ENCODE results near the gene CSF1R.

GRCh38 chr5:150122158-150122510, 35.8 kb upstream of the CSF1R start:
- TF ChIP-seq, protein P1, sequence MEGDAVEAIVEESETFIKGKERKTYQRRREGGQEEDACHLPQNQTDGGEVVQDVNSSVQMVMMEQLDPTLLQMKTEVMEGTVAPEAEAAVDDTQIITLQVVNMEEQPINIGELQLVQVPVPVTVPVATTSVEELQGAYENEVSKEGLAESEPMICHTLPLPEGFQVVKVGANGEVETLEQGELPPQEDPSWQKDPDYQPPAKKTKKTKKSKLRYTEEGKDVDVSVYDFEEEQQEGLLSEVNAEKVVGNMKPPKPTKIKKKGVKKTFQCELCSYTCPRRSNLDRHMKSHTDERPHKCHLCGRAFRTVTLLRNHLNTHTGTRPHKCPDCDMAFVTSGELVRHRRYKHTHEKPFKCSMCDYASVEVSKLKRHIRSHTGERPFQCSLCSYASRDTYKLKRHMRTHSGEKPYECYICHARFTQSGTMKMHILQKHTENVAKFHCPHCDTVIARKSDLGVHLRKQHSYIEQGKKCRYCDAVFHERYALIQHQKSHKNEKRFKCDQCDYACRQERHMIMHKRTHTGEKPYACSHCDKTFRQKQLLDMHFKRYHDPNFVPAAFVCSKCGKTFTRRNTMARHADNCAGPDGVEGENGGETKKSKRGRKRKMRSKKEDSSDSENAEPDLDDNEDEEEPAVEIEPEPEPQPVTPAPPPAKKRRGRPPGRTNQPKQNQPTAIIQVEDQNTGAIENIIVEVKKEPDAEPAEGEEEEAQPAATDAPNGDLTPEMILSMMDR (IDR thresholded peaks at IDR 0.05 in 8 of 11, conservative IDR thresholded peaks at IDR 0.05 in 3 of 11) = peak in 2 of 11 experiments; percentile 14 to 34
- no peak for TF ChIP-seq POLR2A (IDR thresholded peaks at IDR 0.05)

Data from spleen (tissue), 7 donors.